Muscle of leg (tissue), 11 donors: Measurements from ENCODE around the gene TCN2. TPM values are rescaled to one million over a fixed set of nuclear protein-coding genes. Genes with fewer than 3 reads are reported as not detected.

ENCODE experiments used
- DNase-seq: peaks from one replicate; pipeline ENCODE4 v3.0.0; 2013
- H3K27ac ChIP-seq: one replicate; pipeline ENCODE4 v1.5.1; 2013; ENCODE audit warnings: mild to moderate bottlenecking, low read length, control low read depth
- H3K27me3 ChIP-seq: one replicate; pipeline ENCODE4 v1.6.1; 2013; ENCODE audit warnings: low read length; ENCODE audit not compliant: control insufficient read depth, insufficient read depth
- H3K36me3 ChIP-seq: one replicate; pipeline ENCODE4 v1.6.1; 2013; ENCODE audit warnings: low read length; ENCODE audit not compliant: control insufficient read depth, insufficient read depth
- H3K4me1 ChIP-seq: one replicate; pipeline ENCODE4 v1.6.1; 2013; ENCODE audit warnings: low read length; ENCODE audit not compliant: control insufficient read depth, insufficient read depth
- H3K4me3 ChIP-seq: one replicate; pipeline ENCODE4 v1.5.1; 2013; ENCODE audit warnings: low read length, control low read depth
- H3K9me3 ChIP-seq: replicated peaks from 2 replicates; pipeline ENCODE4 v1.6.1; 2013; ENCODE audit warnings: low read depth, low read length; ENCODE audit not compliant: control insufficient read depth
- WGBS: methylation state at CpG from one replicate; pipeline ENCODE4 v1.1.5; 2013; ENCODE audit warnings: missing lambda C conversion rate; ENCODE audit not compliant: insufficient coverage; 5-methylcytosine and 5-hydroxymethylcytosine counted together
- polyA plus RNA-seq, 8 donors: library from polyadenylated mRNA; unstranded; fragments of 120-200 nt; gene quantifications; one replicate each; pipeline versions ENCODE4 v1.2.1 to v1.2.3, GENCODE V29; 2013; ENCODE audit warnings: inconsistent platforms in 1 of 8, low replicate concordance in 1 of 8; ENCODE audit not compliant: insufficient read length in 8 of 8, insufficient read depth in 1 of 8
- total RNA-seq: library from RNA; stranded (reverse); fragments of 120-200 nt; gene quantifications from one replicate; pipeline ENCODE4 v1.2.4, GENCODE V29; 2013

Gene TCN2
- total and polyA plus RNA-seq, 9 donors, result 6.0 to 13.2 (median 9.8) TPM

DNA sequence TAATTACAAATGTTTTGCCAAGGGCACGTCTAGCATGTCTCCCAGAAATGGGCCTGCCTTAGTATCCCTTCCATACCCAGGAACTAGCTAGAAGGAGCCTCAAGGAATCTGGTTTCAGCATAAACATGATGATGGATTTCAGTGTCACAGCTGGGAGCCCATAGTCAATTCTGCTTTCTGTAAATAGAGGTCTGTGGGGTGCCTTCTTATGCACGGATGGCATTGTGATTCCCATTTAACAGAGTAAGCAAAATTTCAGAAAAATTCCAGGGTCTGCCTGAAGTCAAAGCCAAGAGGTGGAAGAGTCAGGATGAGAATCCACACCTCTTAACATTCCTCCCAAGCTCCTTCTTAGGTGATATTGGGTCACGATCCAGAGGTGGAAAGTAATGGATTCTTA, 48.6 kb downstream of the TCN2 start:
- H3K9me3 ChIP-seq, result no peaks in the 10 kb centered on the region
- no peaks in the 10 kb centered on the region for H3K27me3 ChIP-seq
- no peaks in the 10 kb centered on the region for H3K36me3 ChIP-seq
- no peak for DNase-seq
- no peak overlapping the region for H3K27ac ChIP-seq
- no peak overlapping the region for H3K4me3 ChIP-seq
- WGBS, result no CpG with 5 or more reads among the region's 3 CpGs
- peaks cover 1% of the 10 kb centered on the region for H3K4me1 ChIP-seq

DNA sequence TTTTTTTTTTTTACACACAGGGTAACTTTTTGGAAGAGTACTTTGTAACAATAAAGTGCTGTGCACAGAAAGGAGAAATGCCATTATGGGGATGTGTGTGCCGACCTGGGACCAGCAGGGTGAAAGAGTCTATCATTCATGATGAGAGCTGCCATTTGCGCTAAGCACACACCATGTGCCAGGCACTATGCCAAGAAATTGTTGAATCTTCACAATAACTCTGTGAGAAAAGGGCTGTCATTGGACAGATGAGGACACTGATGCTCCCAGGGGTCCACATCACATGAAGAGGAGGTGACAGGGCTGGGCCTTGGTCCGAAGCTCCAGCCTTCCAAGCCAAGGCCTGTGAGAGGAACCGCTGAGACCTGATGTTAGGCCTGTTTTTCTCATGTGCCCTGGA, 55.1 kb downstream of the TCN2 start:
- Histone ChIP-seq H3K9me3 (no peaks in the 10 kb centered on the region), H3K36me3 (peaks cover 15% of the 10 kb centered on the region), H3K27me3 (no peaks in the 10 kb centered on the region), H3K4me1 (peaks cover under 1% of the 10 kb centered on the region), H3K27ac (no peak overlapping the region), H3K4me3 (no peak overlapping the region)
- DNase-seq, result no peak
- WGBS, result 75% methylated on average over 2 of the region's 4 CpGs

DNA sequence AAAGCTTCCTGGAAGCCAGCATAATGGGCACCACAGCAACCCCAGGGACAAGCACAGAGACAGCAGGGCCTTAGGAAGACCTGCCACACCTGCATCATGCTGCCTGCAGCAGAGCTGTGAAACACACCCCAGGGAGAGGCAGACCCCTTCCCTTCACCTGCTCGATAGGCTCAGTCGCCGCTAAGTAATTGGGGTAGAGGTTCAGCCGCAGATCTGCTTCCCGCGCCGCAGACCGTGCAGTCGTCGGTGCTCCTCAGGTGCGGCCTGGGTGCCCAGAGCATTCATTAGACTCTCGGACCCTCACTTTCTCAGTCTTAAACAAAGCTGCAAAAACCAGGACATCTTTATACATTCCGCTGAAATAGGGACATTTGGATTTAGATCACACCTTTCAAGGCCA, 57.8 kb downstream of the TCN2 start:
- 92% methylated on average over 11 of the region's 13 CpGs for WGBS
- Histone ChIP-seq H3K36me3 (peaks cover 15% of the 10 kb centered on the region), H3K4me1 (peaks cover 12% of the 10 kb centered on the region), H3K9me3 (no peaks in the 10 kb centered on the region), H3K4me3 (no peak overlapping the region), H3K27me3 (peaks cover 9% of the 10 kb centered on the region), H3K27ac (no peak overlapping the region)
- DNase-seq, result no peak

DNA sequence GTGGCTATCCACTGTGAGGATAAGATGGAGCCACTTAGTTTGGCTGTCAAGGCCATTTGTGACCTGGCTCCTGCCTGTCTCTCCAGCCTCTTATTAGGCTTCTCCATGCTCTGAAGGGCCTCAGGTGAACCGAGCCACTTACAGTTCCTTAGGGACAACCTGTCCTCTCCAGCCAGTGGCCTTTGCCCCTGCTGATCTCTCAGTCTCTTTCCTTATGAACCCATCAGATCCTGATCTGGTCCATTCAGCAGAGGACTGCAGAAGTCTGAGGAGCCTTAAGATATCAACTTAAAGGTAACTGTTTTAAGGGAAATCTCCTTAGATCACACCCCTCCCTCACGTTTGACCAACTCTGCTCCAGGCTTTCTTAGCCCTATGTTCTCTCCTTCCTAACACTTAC, 58.3 kb downstream of the TCN2 start:
- 80% methylated on average over 1 of the region's 2 CpGs for WGBS
- Histone ChIP-seq H3K27ac (no peak overlapping the region), H3K36me3 (peaks cover 15% of the 10 kb centered on the region), H3K9me3 (no peaks in the 10 kb centered on the region), H3K27me3 (peaks cover 9% of the 10 kb centered on the region), H3K4me1 (peaks cover 12% of the 10 kb centered on the region), H3K4me3 (no peak overlapping the region)
- no peak for DNase-seq

DNA sequence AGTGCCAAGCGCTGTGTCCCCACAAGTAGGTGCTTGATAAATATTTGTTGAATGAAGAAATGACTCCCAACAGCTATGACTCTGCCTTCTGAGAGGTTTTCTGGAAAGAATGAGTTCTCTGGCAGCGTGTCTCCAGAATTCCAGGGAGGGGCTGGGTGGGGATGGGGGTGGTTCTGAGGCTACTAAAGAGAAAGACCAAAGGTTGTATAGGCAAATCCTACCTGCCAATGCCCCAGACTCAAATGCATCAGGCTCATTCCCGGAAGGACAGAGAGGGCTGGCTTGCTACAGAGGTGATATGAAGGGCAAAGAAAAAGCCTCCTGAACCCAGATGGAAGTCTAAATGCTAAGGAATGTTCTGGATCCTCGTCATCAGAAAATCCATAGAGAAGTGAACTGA, 58.8 kb downstream of the TCN2 start:
- DNase-seq, result no peak
- H3K27me3 ChIP-seq, result peaks cover 9% of the 10 kb centered on the region
- no peaks in the 10 kb centered on the region for H3K9me3 ChIP-seq
- H3K4me3 ChIP-seq, result no peak overlapping the region
- H3K27ac ChIP-seq, result no peak overlapping the region
- H3K36me3 ChIP-seq, result peaks cover 15% of the 10 kb centered on the region
- H3K4me1 ChIP-seq, result peaks cover 12% of the 10 kb centered on the region
- WGBS, result 75% methylated on average over 1 of the region's 4 CpGs

DNA sequence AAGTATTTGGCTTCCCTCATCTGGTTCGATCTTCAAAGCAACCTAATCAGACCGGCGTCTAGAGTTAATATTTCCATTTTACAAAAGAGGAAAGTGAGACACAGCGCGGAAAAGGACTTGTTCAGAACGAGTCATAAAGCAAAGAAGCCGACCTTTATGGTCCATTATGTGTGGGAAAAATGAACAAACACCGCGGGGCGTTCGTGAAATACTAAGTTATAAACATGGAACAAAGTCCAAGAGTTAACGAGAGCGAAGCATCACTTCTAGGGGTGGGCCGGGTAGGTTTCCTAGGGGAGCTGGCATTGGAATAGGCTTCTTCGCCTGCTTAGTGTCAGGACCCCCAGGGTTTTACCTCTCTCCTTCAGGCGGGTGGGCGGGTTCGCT, 60.1 kb downstream of the TCN2 start:
- WGBS, result 0% methylated on average over 15 of the region's 18 CpGs
- H3K9me3 ChIP-seq, result no peaks in the 10 kb centered on the region
- no peak for DNase-seq

DNA sequence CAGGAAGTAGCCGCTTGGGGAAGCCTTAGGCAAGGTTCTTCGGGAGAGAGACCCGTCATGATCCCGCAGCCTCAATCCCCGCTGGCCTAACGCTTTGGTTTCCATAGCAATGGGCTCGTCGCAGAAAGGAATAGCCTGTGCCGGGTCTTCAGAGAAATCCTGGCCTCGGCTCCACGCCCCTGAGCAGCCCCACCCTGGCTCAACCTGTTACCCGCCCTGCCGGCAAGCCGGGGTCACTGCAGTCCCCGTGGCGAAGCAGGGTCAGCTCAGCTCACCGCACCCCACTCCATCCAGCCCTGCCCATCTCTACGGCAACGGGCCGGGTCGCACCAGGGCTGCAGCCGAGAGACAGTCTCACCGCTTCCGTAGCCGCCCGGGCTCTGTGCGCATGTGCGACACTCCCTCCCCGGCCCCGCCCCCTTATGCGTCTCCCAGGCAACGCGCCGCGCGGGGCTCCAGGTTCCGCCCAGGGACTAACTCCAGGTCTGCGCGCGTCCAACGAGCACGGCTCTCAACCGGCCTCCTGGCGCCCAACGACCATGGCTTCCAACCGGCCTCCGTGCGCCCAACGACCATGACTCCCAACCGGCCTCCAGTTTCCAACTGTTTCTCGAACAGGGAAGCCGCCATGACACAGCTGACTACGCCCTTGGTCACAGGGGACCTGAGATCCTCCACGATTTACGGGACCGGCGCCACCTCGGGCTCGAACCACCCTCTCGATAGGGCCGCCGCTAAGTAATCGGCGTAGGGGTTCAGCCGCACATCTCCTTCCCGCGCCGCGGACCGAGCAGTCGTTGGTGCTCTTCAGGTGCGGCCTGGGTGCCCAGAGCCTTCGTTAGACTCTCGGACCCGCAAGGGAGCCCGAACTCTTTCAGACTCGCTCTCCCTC, 60.8 kb downstream of the TCN2 start, which contains the start of gene DUSP18:
Gene DUSP18, minus strand, starts transcription at position 382 of the 892 bp plus-strand sequence. CDS start 3,872 bp downstream, outside the sequence.
- no peaks in the 10 kb centered on the region for H3K9me3 ChIP-seq
- under 1% methylated on average over 77 of the region's 77 CpGs for WGBS
- no peak within 1 kb of the TSS for H3K27ac ChIP-seq
- DNase-seq, result peak; percentile 92
- H3K36me3 ChIP-seq, result peaks cover 12% of the 10 kb centered on the region
- peaks cover 12% of the 10 kb centered on the region for H3K4me1 ChIP-seq
- H3K4me3 ChIP-seq, result peak within 1 kb of the TSS; percentile 86
- peaks cover 9% of the 10 kb centered on the region for H3K27me3 ChIP-seq

More for the DNA sequence above, 60.1 kb downstream of the TCN2 start:
- H3K27ac ChIP-seq, result no peak overlapping the region
- peaks cover 12% of the 10 kb centered on the region for H3K4me1 ChIP-seq
- peak overlapping the region; percentile 86 for H3K4me3 ChIP-seq
- peaks cover 9% of the 10 kb centered on the region for H3K27me3 ChIP-seq
- H3K36me3 ChIP-seq, result peaks cover 14% of the 10 kb centered on the region

DNA sequence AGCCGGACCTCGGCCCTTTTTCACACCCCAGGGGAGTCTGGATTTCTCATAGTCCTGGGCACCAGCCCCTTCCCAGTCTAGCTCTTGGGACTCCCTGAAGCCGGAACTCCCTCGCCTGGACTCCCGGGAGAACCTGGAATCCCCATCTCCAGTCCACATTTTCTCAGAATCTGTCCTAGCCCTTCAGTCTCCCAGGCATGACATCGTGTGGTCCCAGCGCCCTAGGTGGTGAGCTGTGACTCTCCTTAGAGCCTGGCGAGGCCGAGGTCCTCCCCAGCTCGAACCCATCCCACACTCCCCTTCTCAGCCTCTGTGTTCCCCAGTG, 61.4 kb downstream of the TCN2 start:
- 10% methylated on average over 7 of the region's 10 CpGs for WGBS
- DNase-seq, result no peak
- H3K9me3 ChIP-seq, result no peaks in the 10 kb centered on the region
- H3K27me3 ChIP-seq, result peaks cover 9% of the 10 kb centered on the region
- H3K27ac ChIP-seq, result no peak overlapping the region
- peaks cover 12% of the 10 kb centered on the region for H3K4me1 ChIP-seq
- H3K36me3 ChIP-seq, result peaks cover 6% of the 10 kb centered on the region
- H3K4me3 ChIP-seq, result peak overlapping the region; percentile 86

DNA sequence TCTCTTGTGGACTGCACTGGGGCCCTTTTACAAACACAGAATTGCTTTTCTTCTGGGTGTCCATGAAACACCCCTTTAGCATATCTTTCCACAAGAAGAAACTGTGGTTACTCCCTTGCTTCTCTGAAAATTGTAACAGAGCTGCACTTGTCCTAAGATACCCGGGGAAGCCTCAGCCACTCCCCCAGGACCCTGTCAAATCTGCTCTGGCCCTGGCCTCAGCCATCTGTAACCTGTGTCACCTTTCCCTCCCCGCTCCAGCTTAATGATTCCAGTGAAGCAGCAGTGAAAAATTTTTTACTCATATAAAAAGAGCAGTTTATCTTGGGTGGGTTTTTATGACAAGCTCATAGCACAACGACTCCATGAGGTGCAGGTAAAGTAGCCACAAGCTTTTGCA, 64.1 kb downstream of the TCN2 start:
- DNase-seq, result no peak
- no peak overlapping the region for H3K27ac ChIP-seq
- no peaks in the 10 kb centered on the region for H3K36me3 ChIP-seq
- WGBS, result 78% methylated on average over 1 of the region's 3 CpGs
- peaks cover 14% of the 10 kb centered on the region for H3K27me3 ChIP-seq
- H3K4me1 ChIP-seq, result peaks cover 12% of the 10 kb centered on the region
- H3K9me3 ChIP-seq, result no peaks in the 10 kb centered on the region
- H3K4me3 ChIP-seq, result no peak overlapping the region

DNA sequence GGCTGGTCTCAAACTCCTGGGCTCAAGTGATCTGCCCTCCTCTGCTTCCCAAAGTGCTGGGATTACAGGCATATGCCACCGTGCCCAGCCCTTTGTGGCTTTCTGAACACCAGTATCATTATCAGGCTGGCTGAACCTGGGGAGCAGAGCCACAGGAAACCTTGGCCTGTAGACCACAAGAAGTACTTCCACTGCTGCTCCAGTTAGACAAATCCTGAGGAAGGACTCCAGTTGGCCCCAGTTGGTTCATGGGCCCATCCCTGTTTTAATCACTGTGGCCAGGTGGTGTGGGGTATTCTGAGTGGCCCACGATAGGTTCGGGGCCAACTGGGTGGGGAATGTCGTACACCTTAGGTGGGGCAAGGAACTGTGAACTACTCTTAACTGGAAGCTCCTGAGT, 66.2 kb downstream of the TCN2 start:
- Histone ChIP-seq H3K36me3 (no peaks in the 10 kb centered on the region), H3K9me3 (no peaks in the 10 kb centered on the region), H3K4me3 (no peak overlapping the region), H3K27me3 (peaks cover 17% of the 10 kb centered on the region), H3K4me1 (peaks cover 4% of the 10 kb centered on the region), H3K27ac (no peak overlapping the region)
- 100% methylated on average over 1 of the region's 4 CpGs for WGBS
- DNase-seq, result no peak
